Stimulated activated CD4-positive, alpha-beta T cell treated with anti-CD3 and anti-CD28 coated beads, Interleukin-15, amount 100 ng/mL, for 1 hour (primary cell): ENCODE measurements around the gene LYRM2.

Experiments
- DNase-seq, 2 donors: peaks; one replicate each; pipeline ENCODE4 v3.0.0-alpha.2; 2020; ENCODE audit warnings: low read depth in 1 of 2, low spot score in 1 of 2

LYRM2 gene

GRCh38 chr6:89596484-89596883, 42.1 kb downstream of the LYRM2 start:
- no peak for DNase-seq

GRCh38 chr6:89596056-89596455, 42.5 kb downstream of the LYRM2 start:
- no peak for DNase-seq

GRCh38 chr6:89591745-89592144, 46.8 kb downstream of the LYRM2 start:
- no peak for DNase-seq

- no peak for DNase-seq
Measured at GRCh38 chr6:89590133-89590532, 48.4 kb downstream of the LYRM2 start.

GRCh38 chr6:89589297-89590025, 49.1 kb downstream of the LYRM2 start:
- no peak for DNase-seq

- no peak for DNase-seq
Measured at GRCh38 chr6:89585154-89585553, 53.4 kb downstream of the LYRM2 start.

GRCh38 chr6:89584539-89584938, 54.0 kb downstream of the LYRM2 start:
- no peak for DNase-seq

GRCh38 chr6:89583559-89583958, 55.0 kb downstream of the LYRM2 start:
- DNase-seq = no peak

- DNase-seq = no peak
Measured at GRCh38 chr6:89582669-89583325, 55.8 kb downstream of the LYRM2 start.

GRCh38 chr6:89581689-89582088, 56.9 kb downstream of the LYRM2 start:
- DNase-seq = no peak

GRCh38 chr6:89580997-89581666, 57.4 kb downstream of the LYRM2 start:
- DNase-seq = no peak

- no peak for DNase-seq
Measured at GRCh38 chr6:89575562-89575960, 63.0 kb downstream of the LYRM2 start.

GRCh38 chr6:89574910-89575561, 63.5 kb downstream of the LYRM2 start:
- DNase-seq = no peak

- no peak for DNase-seq
Measured at GRCh38 chr6:89567630-89568390, 70.7 kb downstream of the LYRM2 start.

GRCh38 chr6:89566930-89567629, 71.5 kb downstream of the LYRM2 start:
- DNase-seq = no peak

GRCh38 chr6:89566008-89566800, 72.3 kb downstream of the LYRM2 start:
- DNase-seq = no peak

- DNase-seq = no peak
Measured at GRCh38 chr6:89564752-89565427, 73.7 kb downstream of the LYRM2 start.

- DNase-seq = no peak
Measured at GRCh38 chr6:89563866-89564265, 74.7 kb downstream of the LYRM2 start.
